ENCODE results near the gene UBE3D.
A peak's percentile ranks its signal among the peaks of the same experiment; 100 is the strongest.
"Not testable (repeated sequence)": the region's sequence is repeated elsewhere in the genome, so short reads cannot be mapped to it uniquely, and the experiment has no call there.

Gene UBE3D

GRCh38 chr6:83053678-83054077 lies 12.0 kb downstream of the UBE3D start:
- DNase-seq, result no peak

GRCh38 chr6:83051377-83052172 lies 14.1 kb downstream of the UBE3D start:
- no peak for DNase-seq

GRCh38 chr6:83047065-83047754 lies 18.4 kb downstream of the UBE3D start:
- no peak for DNase-seq

GRCh38 chr6:83044091-83044768 lies 21.4 kb downstream of the UBE3D start:
- DNase-seq, result peak; percentile 14

- no peak for DNase-seq
These were observed 23.1 kb downstream of the UBE3D start for GRCh38 chr6:83042467-83043053.

- no peak for DNase-seq
These were observed 27.4 kb downstream of the UBE3D start for GRCh38 chr6:83038246-83038645.

- DNase-seq, result no peak
These were observed 34.0 kb downstream of the UBE3D start for GRCh38 chr6:83031689-83032088.

GRCh38 chr6:83019741-83020140 lies 45.9 kb downstream of the UBE3D start:
- no peak for DNase-seq

GRCh38 chr6:83011131-83011530 lies 54.5 kb downstream of the UBE3D start:
- DNase-seq, result not testable (repeated sequence)

GRCh38 chr6:83008626-83009025 lies 57.0 kb downstream of the UBE3D start:
- DNase-seq, result no peak

GRCh38 chr6:83006270-83006905 lies 59.3 kb downstream of the UBE3D start:
- peak; percentile 36 for DNase-seq

- no peak for DNase-seq
These were observed 69.5 kb downstream of the UBE3D start for GRCh38 chr6:82996156-82996555.

GRCh38 chr6:82995066-82995465 lies 70.6 kb downstream of the UBE3D start:
- DNase-seq, result no peak

- no peak for DNase-seq
These were observed 75.8 kb downstream of the UBE3D start for GRCh38 chr6:82989736-82990290.

- peak; percentile 32 for DNase-seq
These were observed 76.7 kb downstream of the UBE3D start for GRCh38 chr6:82988930-82989351.

GRCh38 chr6:82987951-82988350 lies 77.7 kb downstream of the UBE3D start:
- no peak for DNase-seq

- no peak for DNase-seq
These were observed 78.2 kb downstream of the UBE3D start for GRCh38 chr6:82987416-82987815.

GRCh38 chr6:82984720-82985119 lies 80.9 kb downstream of the UBE3D start:
- peak; percentile 30 for DNase-seq

GRCh38 chr6:82980086-82980485 lies 85.6 kb downstream of the UBE3D start:
- DNase-seq, result no peak

- no peak for DNase-seq
These were observed 86.0 kb downstream of the UBE3D start for GRCh38 chr6:82979657-82980056.

GRCh38 chr6:82978362-82978945 lies 87.2 kb downstream of the UBE3D start:
- no peak for DNase-seq

- DNase-seq, result no peak
These were observed 89.5 kb downstream of the UBE3D start for GRCh38 chr6:82976179-82976578.

All from hematopoietic multipotent progenitor cell treated with erythropoietin and hydrocortisone succinate and interleukin-3 and kit ligand, for 4 days (in vitro differentiated cells).